ENCODE results near the gene RHOT2. TPM values are rescaled to one million over a fixed set of nuclear protein-coding genes. Genes with fewer than 3 reads are reported as not detected.
A peak's percentile ranks its signal among the peaks of the same experiment; 100 is the strongest.

Gene RHOT2
- total and polyA plus RNA-seq, 9 of the 15 experiments (the other 6 are each of a cell fraction or from before 2014, with no cell fraction given), result 5.0 to 373 (median 112) TPM

GRCh38 chr16:709566-710499, 41.9 kb downstream of the RHOT2 start (continued):
- TF ChIP-seq NKRF (IDR thresholded peaks at IDR 0.05; ENCODE audit: borderline replicate concordance), result no peak
- TF ChIP-seq NR0B1 (IDR thresholded peaks at IDR 0.05; ENCODE audit: partially characterized antibody), result no peak
- TF ChIP-seq RFX1 (IDR thresholded peaks at IDR 0.05), result peak; percentile 100
- no peak for TF ChIP-seq ZNF551 (CRISPR knock-in tag; IDR thresholded peaks at IDR 0.05)
- no peak for TF ChIP-seq SMARCB1 (IDR thresholded peaks at IDR 0.05; ENCODE audit: insufficient read length, low read depth)
- no peak for TF ChIP-seq IFI16 (CRISPR knock-in tag; IDR thresholded peaks at IDR 0.05)
- no peak for TF ChIP-seq THAP12 (CRISPR knock-in tag; IDR thresholded peaks at IDR 0.05)
- no peak for TF ChIP-seq SAP30 (IDR thresholded peaks at IDR 0.05; ENCODE audit: borderline replicate concordance, insufficient read depth, low read depth, low read length, poor library complexity, severe bottlenecking)
- no peak for TF ChIP-seq ZNF143 (CRISPR knock-in tag; IDR thresholded peaks at IDR 0.05)
- TF ChIP-seq TGIF2 (CRISPR knock-in tag; IDR thresholded peaks at IDR 0.05), result no peak
- no peak for TF ChIP-seq MTF1 (CRISPR knock-in tag; IDR thresholded peaks at IDR 0.05; ENCODE audit: borderline replicate concordance)
- TF ChIP-seq ZNF436 (CRISPR knock-in tag; IDR thresholded peaks at IDR 0.05), result no peak
- TF ChIP-seq TAF9B (IDR thresholded peaks at IDR 0.05; ENCODE audit: partially characterized antibody), result no peak
- TF ChIP-seq ZNF175 (CRISPR knock-in tag; IDR thresholded peaks at IDR 0.05; ENCODE audit: low read depth), result no peak
- TF ChIP-seq CBFA2T2 (conservative IDR thresholded peaks at IDR 0.05), result no peak
- no peak for TF ChIP-seq ZFP36 (IDR thresholded peaks at IDR 0.05; ENCODE audit: low read depth, low read length, partially characterized antibody)
- TF ChIP-seq ZNF165 (CRISPR knock-in tag; IDR thresholded peaks at IDR 0.05; ENCODE audit: borderline replicate concordance), result no peak
- TF ChIP-seq EP400 (IDR thresholded peaks at IDR 0.05), result no peak
- TF ChIP-seq CC2D1A (IDR thresholded peaks at IDR 0.05), result no peak
- peak; percentile 24; the same call in 1 of the 2 replicates for TF ChIP-seq MAFF (IDR thresholded peaks at IDR 0.05; ENCODE audit: low read length)
- no peak for TF ChIP-seq ZNF511 (CRISPR knock-in tag; IDR thresholded peaks at IDR 0.05)
- no peak for TF ChIP-seq U2AF2 (optimal IDR thresholded peaks at IDR 0.05; ENCODE audit: low read depth, low read length)
- no peak for TF ChIP-seq TEAD2 (tag; IDR thresholded peaks at IDR 0.05)

Data from K562 (cell line).